ENCODE results near the gene PCSK6.

The PCSK6 gene

GRCh38 chr15:101307048-101307896 lies 182.2 kb downstream of the PCSK6 start:
- Histone ChIP-seq H3K9me3 (replicated peaks in 1 of 2; ENCODE audit: control insufficient read depth in 2 of 2, insufficient read depth in 1 of 2, low read depth in 1 of 2, low read length in 2 of 2) (no peaks in the 10 kb centered on the region), H3K4ac (ENCODE audit: low read length) (no peak overlapping the region), H4K8ac (ENCODE audit: low read depth, low read length) (no peak overlapping the region)

GRCh38 chr15:101306341-101307047 lies 183.0 kb downstream of the PCSK6 start:
- no peak overlapping the region for H3K27ac ChIP-seq (replicated peaks; ENCODE audit: low read length)
- no peak overlapping the region for H2AFZ ChIP-seq (ENCODE audit: low read length)
- no peak overlapping the region for H3K4me2 ChIP-seq (ENCODE audit: insufficient read depth, low read length, poor library complexity, severe bottlenecking)
- no peaks in the 10 kb centered on the region for H3K79me1 ChIP-seq (ENCODE audit: low read depth, low read length)
- no peak overlapping the region for H4K8ac ChIP-seq (ENCODE audit: low read depth, low read length)
- H2BK120ac ChIP-seq (ENCODE audit: low read depth, low read length) = no peak overlapping the region
- H3K4me3 ChIP-seq (ENCODE audit: low read length in 2 of 2) = no peak overlapping the region
- no peak overlapping the region for H4K91ac ChIP-seq (ENCODE audit: low read depth, low read length, poor library complexity)
- H3K27me3 ChIP-seq (ENCODE audit: control insufficient read depth in 3 of 3, insufficient read depth in 3 of 3, low read depth in 1 of 3, low read length in 3 of 3) = no peaks in the 10 kb centered on the region
- H2AK5ac ChIP-seq (ENCODE audit: low read depth, low read length) = no peak overlapping the region
- no peak overlapping the region for H3K18ac ChIP-seq (ENCODE audit: low read length)
- H2BK5ac ChIP-seq (ENCODE audit: low read length) = no peak overlapping the region
- H3K4ac ChIP-seq (ENCODE audit: low read length) = no peak overlapping the region
- no CpG with 5 or more reads among the region's 10 CpGs for WGBS, 2 donors (ENCODE audit: extremely low coverage in 2 of 2, insufficient read length in 2 of 2, insufficient replicate concordance in 1 of 2)
- H3K36me3 ChIP-seq (replicated peaks in 1 of 2; ENCODE audit: control insufficient read depth in 2 of 2, insufficient read depth in 2 of 2, low read length in 2 of 2) = no peaks in the 10 kb centered on the region
- H3K9me3 ChIP-seq (replicated peaks in 1 of 2; ENCODE audit: control insufficient read depth in 2 of 2, insufficient read depth in 1 of 2, low read depth in 1 of 2, low read length in 2 of 2) = no peaks in the 10 kb centered on the region
- no peak overlapping the region for H3K9ac ChIP-seq (ENCODE audit: low read depth, low read length, poor library complexity)
- H3K14ac ChIP-seq (ENCODE audit: low read length) = no peak overlapping the region
- H2BK15ac ChIP-seq (ENCODE audit: low read length) = no peak overlapping the region
- peaks cover 4 to 7% of the 10 kb centered on the region in 2 donors for H3K4me1 ChIP-seq (ENCODE audit: control insufficient read depth in 2 of 2, insufficient read depth in 1 of 2, low read depth in 1 of 2, low read length in 2 of 2)
- no peak for DNase-seq (ENCODE audit: low spot score)
- no peak overlapping the region for H3K23ac ChIP-seq (ENCODE audit: low read depth, low read length, poor library complexity)
- H2BK12ac ChIP-seq (ENCODE audit: low read length) = no peak overlapping the region

More at GRCh38 chr15:101307048-101307896, 182.2 kb downstream of the PCSK6 start:
- no peak overlapping the region for H2BK15ac ChIP-seq (ENCODE audit: low read length)
- H3K14ac ChIP-seq (ENCODE audit: low read length) = peak overlapping the region; percentile 1
- H3K27ac ChIP-seq (replicated peaks; ENCODE audit: low read length) = no peak overlapping the region
- DNase-seq (ENCODE audit: low spot score) = no peak
- H3K4me1 ChIP-seq (ENCODE audit: control insufficient read depth in 2 of 2, insufficient read depth in 1 of 2, low read depth in 1 of 2, low read length in 2 of 2) = peaks cover 4 to 7% of the 10 kb centered on the region in 2 donors
- no peak overlapping the region for H3K4me2 ChIP-seq (ENCODE audit: insufficient read depth, low read length, poor library complexity, severe bottlenecking)
- H3K4me3 ChIP-seq (ENCODE audit: low read length in 2 of 2) = no peak overlapping the region
- H3K79me1 ChIP-seq (ENCODE audit: low read depth, low read length) = no peaks in the 10 kb centered on the region
- no peak overlapping the region for H3K23ac ChIP-seq (ENCODE audit: low read depth, low read length, poor library complexity)
- no CpG with 5 or more reads among the region's 24 CpGs for WGBS, 2 donors (ENCODE audit: extremely low coverage in 2 of 2, insufficient read length in 2 of 2, insufficient replicate concordance in 1 of 2)
- H3K18ac ChIP-seq (ENCODE audit: low read length) = peak overlapping the region; percentile 49
- H2AK5ac ChIP-seq (ENCODE audit: low read depth, low read length) = peak overlapping the region; percentile 73
- peak overlapping the region; percentile 70 for H3K9ac ChIP-seq (ENCODE audit: low read depth, low read length, poor library complexity)
- no peak overlapping the region for H2BK120ac ChIP-seq (ENCODE audit: low read depth, low read length)
- no peaks in the 10 kb centered on the region for H3K36me3 ChIP-seq (replicated peaks in 1 of 2; ENCODE audit: control insufficient read depth in 2 of 2, insufficient read depth in 2 of 2, low read length in 2 of 2)
- no peaks in the 10 kb centered on the region for H3K27me3 ChIP-seq (ENCODE audit: control insufficient read depth in 3 of 3, insufficient read depth in 3 of 3, low read depth in 1 of 3, low read length in 3 of 3)
- H2BK12ac ChIP-seq (ENCODE audit: low read length) = no peak overlapping the region
- no peak overlapping the region for H4K91ac ChIP-seq (ENCODE audit: low read depth, low read length, poor library complexity)
- no peak overlapping the region for H2AFZ ChIP-seq (ENCODE audit: low read length)
- H2BK5ac ChIP-seq (ENCODE audit: low read length) = no peak overlapping the region

GRCh38 chr15:101305820-101306255 lies 183.7 kb downstream of the PCSK6 start:
- Histone ChIP-seq H3K4me1 (ENCODE audit: control insufficient read depth in 2 of 2, insufficient read depth in 1 of 2, low read depth in 1 of 2, low read length in 2 of 2) (peaks cover 4 to 7% of the 10 kb centered on the region in 2 donors), H3K79me1 (ENCODE audit: low read depth, low read length) (no peaks in the 10 kb centered on the region), H2BK12ac (ENCODE audit: low read length) (no peak overlapping the region), H3K18ac (ENCODE audit: low read length) (no peak overlapping the region), H2AK5ac (ENCODE audit: low read depth, low read length) (no peak overlapping the region), H3K9ac (ENCODE audit: low read depth, low read length, poor library complexity) (no peak overlapping the region), H3K9me3 (replicated peaks in 1 of 2; ENCODE audit: control insufficient read depth in 2 of 2, insufficient read depth in 1 of 2, low read depth in 1 of 2, low read length in 2 of 2) (no peaks in the 10 kb centered on the region), H4K8ac (ENCODE audit: low read depth, low read length) (no peak overlapping the region), H3K4ac (ENCODE audit: low read length) (no peak overlapping the region), H4K91ac (ENCODE audit: low read depth, low read length, poor library complexity) (no peak overlapping the region), H3K4me3 (ENCODE audit: low read length in 2 of 2) (no peak overlapping the region), H3K14ac (ENCODE audit: low read length) (no peak overlapping the region), H3K27me3 (ENCODE audit: control insufficient read depth in 3 of 3, insufficient read depth in 3 of 3, low read depth in 1 of 3, low read length in 3 of 3) (no peaks in the 10 kb centered on the region), H3K23ac (ENCODE audit: low read depth, low read length, poor library complexity) (no peak overlapping the region), H3K27ac (replicated peaks; ENCODE audit: low read length) (no peak overlapping the region), H2AFZ (ENCODE audit: low read length) (no peak overlapping the region), H2BK120ac (ENCODE audit: low read depth, low read length) (no peak overlapping the region), H2BK5ac (ENCODE audit: low read length) (no peak overlapping the region), H3K4me2 (ENCODE audit: insufficient read depth, low read length, poor library complexity, severe bottlenecking) (no peak overlapping the region), H3K36me3 (replicated peaks in 1 of 2; ENCODE audit: control insufficient read depth in 2 of 2, insufficient read depth in 2 of 2, low read length in 2 of 2) (no peaks in the 10 kb centered on the region), H2BK15ac (ENCODE audit: low read length) (no peak overlapping the region)
- DNase-seq (ENCODE audit: low spot score) = no peak
- WGBS, 2 donors (ENCODE audit: extremely low coverage in 2 of 2, insufficient read length in 2 of 2, insufficient replicate concordance in 1 of 2) = no CpG with 5 or more reads among the region's 8 CpGs

GRCh38 chr15:101303408-101303807 lies 186.1 kb downstream of the PCSK6 start:
- Histone ChIP-seq H2BK12ac (ENCODE audit: low read length) (no peak overlapping the region), H3K23ac (ENCODE audit: low read depth, low read length, poor library complexity) (no peak overlapping the region), H3K18ac (ENCODE audit: low read length) (no peak overlapping the region), H3K9ac (ENCODE audit: low read depth, low read length, poor library complexity) (no peak overlapping the region), H4K8ac (ENCODE audit: low read depth, low read length) (no peak overlapping the region), H3K27ac (replicated peaks; ENCODE audit: low read length) (no peak overlapping the region), H3K4me2 (ENCODE audit: insufficient read depth, low read length, poor library complexity, severe bottlenecking) (no peak overlapping the region), H3K9me3 (replicated peaks in 1 of 2; ENCODE audit: control insufficient read depth in 2 of 2, insufficient read depth in 1 of 2, low read depth in 1 of 2, low read length in 2 of 2) (no peaks in the 10 kb centered on the region), H2AFZ (ENCODE audit: low read length) (no peak overlapping the region), H2BK5ac (ENCODE audit: low read length) (no peak overlapping the region), H2AK5ac (ENCODE audit: low read depth, low read length) (no peak overlapping the region), H3K27me3 (ENCODE audit: control insufficient read depth in 3 of 3, insufficient read depth in 3 of 3, low read depth in 1 of 3, low read length in 3 of 3) (no peaks in the 10 kb centered on the region), H4K91ac (ENCODE audit: low read depth, low read length, poor library complexity) (no peak overlapping the region), H3K36me3 (replicated peaks in 1 of 2; ENCODE audit: control insufficient read depth in 2 of 2, insufficient read depth in 2 of 2, low read length in 2 of 2) (no peaks in the 10 kb centered on the region), H3K79me1 (ENCODE audit: low read depth, low read length) (no peaks in the 10 kb centered on the region), H2BK15ac (ENCODE audit: low read length) (no peak overlapping the region), H3K4me1 (ENCODE audit: control insufficient read depth in 2 of 2, insufficient read depth in 1 of 2, low read depth in 1 of 2, low read length in 2 of 2) (peaks cover 4 to 7% of the 10 kb centered on the region in 2 donors), H3K4ac (ENCODE audit: low read length) (no peak overlapping the region), H2BK120ac (ENCODE audit: low read depth, low read length) (no peak overlapping the region), H3K4me3 (ENCODE audit: low read length in 2 of 2) (no peak overlapping the region), H3K14ac (ENCODE audit: low read length) (no peak overlapping the region)
- no peak for DNase-seq (ENCODE audit: low spot score)
- no CpG with 5 or more reads among the region's 4 CpGs for WGBS, 2 donors (ENCODE audit: extremely low coverage in 2 of 2, insufficient read length in 2 of 2, insufficient replicate concordance in 1 of 2)
